Skeletal muscle cell (primary cell): ENCODE results near the gene CLEC18A.
"Not testable (repeated sequence)": the region's sequence is repeated elsewhere in the genome, so short reads cannot be mapped to it uniquely, and the experiment has no call there.

ENCODE experiments used
- DNase-seq: peaks from one replicate; pipeline ENCODE4 v3.0.0-alpha.2; 2010; ENCODE audit warnings: low read depth
- H3K4me3 ChIP-seq: 2 replicates; pipeline ENCODE4 v1.5.1; 2011; ENCODE audit warnings: low read depth, mild to moderate bottlenecking, control low read depth, low read length, moderate library complexity

CLEC18A gene

DNA sequence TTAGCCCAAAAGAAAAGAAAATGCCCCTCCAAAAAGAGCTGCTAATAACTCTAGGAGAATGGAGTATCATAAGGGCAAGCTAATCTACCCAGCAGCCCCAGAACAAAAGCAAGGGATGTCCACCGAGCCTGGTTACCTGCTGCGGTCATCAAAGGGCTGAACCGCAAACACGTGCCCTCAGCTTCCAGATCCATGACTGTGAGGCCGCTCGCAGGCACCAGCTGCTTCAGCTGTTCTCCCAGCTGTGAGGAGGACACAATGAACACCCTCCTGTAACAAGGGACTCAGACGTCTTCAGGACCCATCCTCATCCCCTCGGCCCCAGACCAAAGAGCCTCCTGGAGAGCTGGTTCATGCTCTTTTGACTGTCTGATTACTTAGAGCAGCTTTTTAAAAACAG lies 59.5 kb downstream of the CLEC18A start:
- DNase-seq, H3K4me3 ChIP-seq: not testable (repeated sequence)

DNA sequence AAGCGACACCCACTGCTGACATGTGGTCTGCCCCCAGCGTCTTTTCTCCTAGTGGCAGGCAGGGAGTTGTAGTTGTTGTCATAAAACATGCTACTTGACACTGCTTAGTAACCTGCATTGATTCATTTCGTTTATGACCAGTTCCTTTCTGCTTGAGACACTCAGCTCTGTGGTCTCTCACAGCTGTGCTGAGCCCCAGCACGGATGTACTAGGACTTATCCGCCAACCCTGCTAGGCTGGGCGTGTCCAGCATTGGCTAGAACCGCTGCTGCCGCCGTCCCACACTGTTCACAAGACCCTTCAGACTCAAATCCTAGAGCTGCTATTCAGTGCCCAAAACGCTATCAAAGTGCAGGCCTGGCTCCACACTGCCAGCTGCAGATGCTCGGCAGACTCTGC lies 60.0 kb downstream of the CLEC18A start:
- peak; percentile 43 for DNase-seq
- H3K4me3 ChIP-seq: not testable (repeated sequence)

DNA sequence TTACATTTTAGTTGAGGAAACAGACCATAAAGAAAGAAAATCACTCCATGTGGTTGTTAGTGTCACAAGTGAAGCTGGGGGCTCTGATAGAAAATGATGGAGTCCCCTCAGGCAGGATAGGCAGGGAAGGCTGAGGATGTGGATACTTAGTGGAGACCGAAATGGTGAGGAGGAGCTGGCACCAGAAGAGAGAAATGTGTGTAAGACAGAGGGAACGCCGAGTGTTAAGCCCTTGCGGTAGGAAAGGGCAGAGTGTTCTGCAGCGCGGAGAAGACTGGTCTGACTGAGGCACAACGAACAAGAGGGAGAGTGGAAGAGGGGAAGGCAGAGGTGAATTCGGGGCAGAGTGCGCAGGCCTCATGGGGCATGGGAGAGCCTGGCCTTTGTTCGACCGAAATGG lies 61.2 kb downstream of the CLEC18A start:
- DNase-seq, H3K4me3 ChIP-seq: not testable (repeated sequence)

DNA sequence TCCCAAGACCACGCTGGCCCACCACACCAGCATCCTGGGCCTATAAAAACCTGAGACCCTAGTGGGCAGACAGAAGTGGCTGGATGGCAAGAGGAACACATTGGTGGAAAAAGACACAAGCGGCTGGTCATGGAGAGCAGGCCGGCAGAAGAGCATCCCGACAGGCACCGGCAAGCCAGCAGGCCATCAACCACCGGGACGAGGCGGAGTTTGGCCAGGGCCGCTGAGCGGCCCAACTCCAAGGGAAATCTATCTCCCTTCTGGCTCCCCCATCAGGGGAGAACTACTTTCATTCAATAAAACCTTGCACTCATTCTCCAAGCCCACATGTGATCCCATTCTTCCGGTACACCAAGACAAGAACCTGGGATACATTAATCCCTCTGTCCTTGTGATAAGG lies 61.8 kb downstream of the CLEC18A start:
- H3K4me3 ChIP-seq, DNase-seq: not testable (repeated sequence)
